ENCODE measurements around the gene TUBA1A.

DNA sequence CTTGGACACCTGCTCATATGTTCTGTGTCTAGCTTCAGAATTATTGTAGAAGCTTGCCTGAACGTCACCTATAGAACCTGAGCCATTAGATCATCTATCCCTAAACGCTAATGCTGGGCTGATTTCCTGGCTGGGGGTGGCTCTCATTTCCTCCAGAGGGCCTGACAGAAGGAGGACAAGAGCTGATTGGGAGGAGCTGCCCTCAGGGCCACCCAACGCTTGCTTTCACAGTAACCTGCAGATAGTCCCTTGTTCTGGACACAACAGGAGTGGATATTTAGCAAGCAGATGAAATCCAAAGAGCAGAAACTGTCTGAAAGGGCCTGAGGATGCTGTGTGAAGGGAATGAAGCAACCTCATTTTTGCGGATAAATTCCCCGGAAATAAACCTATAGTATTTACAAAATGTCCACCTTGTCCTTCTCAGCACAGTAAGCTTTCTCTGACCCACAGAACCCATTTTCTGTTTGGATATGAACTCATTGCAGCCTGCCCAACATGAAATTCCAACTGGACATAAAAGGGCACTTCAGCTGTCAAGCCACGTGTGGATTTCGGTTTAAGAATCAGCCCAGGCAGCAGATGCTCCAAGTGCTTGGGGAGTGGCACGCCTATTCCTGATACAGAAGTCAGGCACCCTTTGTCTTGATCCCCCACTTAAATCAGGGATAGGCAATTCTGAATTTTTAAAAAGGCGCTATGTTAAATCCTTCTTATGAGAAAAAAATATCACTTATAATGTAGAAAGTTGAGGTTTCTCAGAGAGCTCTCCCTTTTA lies 43.2 kb upstream of the TUBA1A start:
- TF ChIP-seq EZH2 (IDR thresholded peaks at IDR 0.05; ENCODE audit: insufficient read depth, poor library complexity, severe bottlenecking) (no peak), EZH2phosphoT487 (IDR thresholded peaks at IDR 0.05; ENCODE audit: insufficient read depth, low read depth) (no peak)

All from GM23248 (cell line).